GM23248 (cell line): ENCODE measurements around the gene TAS2R13.

ENCODE experiments used
- EZH2 ChIP-seq: fragments of 200-600 bp; sonication (generic); IDR thresholded peaks from 2 replicates; pipeline ENCODE4 v1.6.1; 2018; ENCODE audit warnings: antibody characterized with exemption, mild to moderate bottlenecking; ENCODE audit not compliant: insufficient read depth, poor library complexity, severe bottlenecking
- EZH2phosphoT487 ChIP-seq: fragments of 200-600 bp; sonication (generic); IDR thresholded peaks from 2 replicates; pipeline ENCODE4 v1.6.1; 2018; ENCODE audit warnings: antibody characterized with exemption, moderate library complexity, mild to moderate bottlenecking, low read depth; ENCODE audit not compliant: insufficient read depth

GRCh38 chr12:10909462-10909861 is at the start of gene TAS2R13:
- no peak for TF ChIP-seq EZH2
- TF ChIP-seq EZH2phosphoT487, result no peak
